HG03045 (cell line): ENCODE results near the gene CORIN.
"Not testable (repeated sequence)": the region's sequence is repeated elsewhere in the genome, so short reads cannot be mapped to it uniquely, and the experiment has no call there.

Source experiments
- ATAC-seq: cut with Tn5 transposase; IDR thresholded peaks from one replicate; pipeline ENCODE4 v1.9.1; 2021; ENCODE audit warnings: mild to moderate bottlenecking, moderate library complexity; ENCODE audit not compliant: unreplicated experiment

The CORIN gene

GRCh38 chr4:47771020-47771419 lies 66.8 kb downstream of the CORIN start:
- no peak for ATAC-seq

GRCh38 chr4:47767956-47768355 lies 69.9 kb downstream of the CORIN start:
- ATAC-seq, result not testable (repeated sequence)

- no peak for ATAC-seq
Observed at GRCh38 chr4:47763279-47763678, 74.6 kb downstream of the CORIN start.

- no peak for ATAC-seq
Observed at GRCh38 chr4:47762376-47763266, 75.2 kb downstream of the CORIN start.

- ATAC-seq, result not testable (repeated sequence)
Observed at GRCh38 chr4:47753316-47753715, 84.6 kb downstream of the CORIN start.

GRCh38 chr4:47752214-47752613 lies 85.7 kb downstream of the CORIN start:
- ATAC-seq, result no peak

GRCh38 chr4:47750788-47751187 lies 87.1 kb downstream of the CORIN start:
- no peak for ATAC-seq

- no peak for ATAC-seq
Observed at GRCh38 chr4:47749858-47750257, 88.0 kb downstream of the CORIN start.

- no peak for ATAC-seq
Observed at GRCh38 chr4:47749060-47749459, 88.8 kb downstream of the CORIN start.

GRCh38 chr4:47747846-47748494 lies 89.9 kb downstream of the CORIN start:
- ATAC-seq, result no peak

GRCh38 chr4:47747211-47747610 lies 90.7 kb downstream of the CORIN start:
- ATAC-seq, result no peak

- no peak for ATAC-seq
Observed at GRCh38 chr4:47746122-47746521, 91.7 kb downstream of the CORIN start.

- no peak for ATAC-seq
Observed at GRCh38 chr4:47744843-47745382, 93.0 kb downstream of the CORIN start.

- ATAC-seq, result no peak
Observed at GRCh38 chr4:47744253-47744652, 93.6 kb downstream of the CORIN start.

- no peak for ATAC-seq
Observed at GRCh38 chr4:47741200-47741599, 96.7 kb downstream of the CORIN start.

- ATAC-seq, result no peak
Observed at GRCh38 chr4:47737326-47737725, 100.5 kb downstream of the CORIN start.

- no peak for ATAC-seq
Observed at GRCh38 chr4:47736555-47736954, 101.3 kb downstream of the CORIN start.

- no peak for ATAC-seq
Observed at GRCh38 chr4:47736146-47736545, 101.7 kb downstream of the CORIN start.

- no peak for ATAC-seq
Observed at GRCh38 chr4:47733302-47734175, 104.3 kb downstream of the CORIN start.

- ATAC-seq, result no peak
Observed at GRCh38 chr4:47731182-47731581, 106.7 kb downstream of the CORIN start.

- ATAC-seq, result no peak
Observed at GRCh38 chr4:47729131-47729680, 108.7 kb downstream of the CORIN start.
